ENCODE data around the gene ERN2. TPM values are rescaled to one million over a fixed set of nuclear protein-coding genes. Genes with fewer than 3 reads are reported as not detected.

The ERN2 gene
- total RNA-seq, 1 donor from 2014 or later = 1.8 TPM

DNA sequence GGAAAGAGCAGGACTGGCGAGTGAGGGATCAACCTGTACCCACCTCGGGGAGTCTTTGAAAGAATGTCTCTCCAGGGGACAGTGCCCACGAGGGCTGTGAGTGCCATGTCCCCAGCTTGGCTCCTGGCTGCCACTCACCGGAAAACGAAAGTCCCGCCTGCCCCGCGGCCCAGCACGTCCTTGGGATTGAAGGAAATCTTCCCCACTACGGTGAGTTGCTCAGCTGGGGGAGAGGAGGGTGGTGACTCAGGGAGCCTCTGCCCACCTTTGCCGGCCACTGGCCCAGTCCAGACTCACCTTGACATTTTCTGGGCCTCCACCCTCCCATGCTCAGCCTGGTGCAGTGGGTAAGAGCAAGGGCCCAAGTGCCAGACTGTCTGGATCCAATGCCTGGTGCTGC is 17.3 kb downstream of the ERN2 start:
- H3K27ac ChIP-seq = no peak overlapping the region
- Mint-ChIP-seq H3K27ac (no peak overlapping the region), H3K27me3 (ENCODE audit: insufficient read depth, low read depth) (no peaks in the 10 kb centered on the region), H3K4me1 (peaks cover 19% of the 10 kb centered on the region), H3K4me3 (no peak overlapping the region), H3K36me3 (no peaks in the 10 kb centered on the region), H3K9me3 (no peaks in the 10 kb centered on the region)
- H3K79me2 ChIP-seq (ENCODE audit: low read depth) = no peaks in the 10 kb centered on the region
- H3K27me3 ChIP-seq = no peaks in the 10 kb centered on the region
- no peak overlapping the region for H3K4me2 ChIP-seq
- no peaks in the 10 kb centered on the region for H3K9me3 ChIP-seq (ENCODE audit: low read depth)
- H3F3A ChIP-seq (ENCODE audit: low read depth) = peaks cover 44% of the 10 kb centered on the region
- peaks cover 4% of the 10 kb centered on the region for H3K4me1 ChIP-seq
- H4K20me1 ChIP-seq (ENCODE audit: low read depth) = peaks cover under 1% of the 10 kb centered on the region
- no peak for TF ChIP-seq EZH2 (IDR thresholded peaks at IDR 0.05)
- TF ChIP-seq CTCF (IDR thresholded peaks at IDR 0.05) = no peak
- TF ChIP-seq EZH2phosphoT487 (IDR thresholded peaks at IDR 0.05) = no peak
- no peaks in the 10 kb centered on the region for H3K36me3 ChIP-seq
- no peak overlapping the region for H2AFZ ChIP-seq (replicated peaks)
- no peak overlapping the region for H3K9ac ChIP-seq
- no peak overlapping the region for H3K4me3 ChIP-seq
- DNase-seq (ENCODE audit: low spot score) = no peak

DNA sequence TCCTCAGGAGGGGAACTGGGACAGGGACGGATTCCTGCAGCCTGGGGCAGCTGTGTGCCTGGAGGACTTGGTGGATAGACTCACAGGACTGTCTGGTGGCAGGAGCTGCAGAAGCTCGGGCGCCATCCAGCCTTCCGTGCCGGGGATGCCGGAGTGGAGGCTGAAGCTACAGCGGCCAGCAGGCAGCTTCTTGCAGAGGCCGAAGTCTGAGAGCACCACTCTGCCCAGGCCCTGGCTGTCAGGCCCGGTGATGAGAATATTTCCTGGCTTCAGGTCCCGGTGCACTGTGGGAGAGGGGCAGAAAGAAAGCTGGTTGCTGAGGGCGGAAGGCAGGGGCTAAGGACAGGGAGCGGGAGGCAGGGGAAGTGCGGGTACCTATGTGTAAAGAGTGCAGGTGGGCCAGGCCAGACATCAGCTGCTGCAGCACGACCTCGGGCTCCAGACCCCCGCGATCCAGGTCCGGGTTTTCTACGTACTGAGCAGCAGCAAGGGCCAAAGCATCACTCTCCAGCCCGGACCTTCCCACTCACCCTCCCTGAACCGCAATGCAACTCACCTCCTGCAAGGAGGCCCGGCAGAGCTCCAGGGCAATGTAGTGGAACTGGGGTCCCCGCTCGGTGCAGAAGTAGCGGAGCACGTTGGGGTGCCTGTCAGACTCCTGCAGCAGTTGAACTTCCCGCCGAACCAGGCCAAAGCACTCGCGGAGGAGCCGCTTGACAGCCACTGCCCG is 18.2 kb downstream of the ERN2 start:
- Histone ChIP-seq H3K9me3 (ENCODE audit: low read depth) (no peaks in the 10 kb centered on the region), H3F3A (ENCODE audit: low read depth) (peaks cover 49% of the 10 kb centered on the region), H3K27ac (peak overlapping the region; percentile 26), H3K36me3 (no peaks in the 10 kb centered on the region), H3K27me3 (no peaks in the 10 kb centered on the region), H4K20me1 (ENCODE audit: low read depth) (peaks cover 3% of the 10 kb centered on the region), H2AFZ (replicated peaks) (peak overlapping the region; percentile 86), H3K4me1 (no peaks in the 10 kb centered on the region), H3K4me2 (peak overlapping the region; percentile 76), H3K9ac (no peak overlapping the region), H3K79me2 (ENCODE audit: low read depth) (no peaks in the 10 kb centered on the region), H3K4me3 (peak overlapping the region; percentile 41)
- H3K36me3 Mint-ChIP-seq = peaks cover 5% of the 10 kb centered on the region
- peak overlapping the region; percentile 86 for H3K27ac Mint-ChIP-seq
- no peaks in the 10 kb centered on the region for H3K27me3 Mint-ChIP-seq (ENCODE audit: insufficient read depth, low read depth)
- TF ChIP-seq CTCF (IDR thresholded peaks at IDR 0.05) (no peak), EZH2 (IDR thresholded peaks at IDR 0.05) (peak; percentile 37)
- no peaks in the 10 kb centered on the region for H3K9me3 Mint-ChIP-seq
- peak overlapping the region; percentile 80 for H3K4me3 Mint-ChIP-seq
- DNase-seq (ENCODE audit: low spot score) = peak; percentile 83
- peaks cover 14% of the 10 kb centered on the region for H3K4me1 Mint-ChIP-seq

DNA sequence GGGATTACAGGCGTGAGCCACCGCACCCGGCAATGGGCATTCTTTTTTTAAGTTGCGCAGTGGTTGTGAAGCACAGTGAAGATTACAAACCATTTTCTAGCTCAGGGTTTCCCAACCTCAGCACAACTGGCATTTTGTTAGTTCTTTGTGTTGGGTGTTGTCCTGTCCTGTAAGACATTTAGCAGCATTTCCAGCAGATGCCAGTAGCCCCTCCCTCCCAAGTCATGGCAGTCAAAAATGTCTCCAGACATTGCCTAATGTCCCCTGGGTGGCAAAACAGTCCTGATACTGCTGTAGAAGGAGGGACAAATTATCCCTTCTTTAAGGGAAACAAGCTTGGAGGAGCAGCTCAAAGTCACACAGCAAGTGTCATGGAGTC is 18.8 kb downstream of the ERN2 start:
- peak overlapping the region; percentile 76 for H3K4me2 ChIP-seq
- H3K9ac ChIP-seq = no peak overlapping the region
- peak overlapping the region; percentile 80 for H3K4me3 Mint-ChIP-seq

More for the DNA sequence above, 18.8 kb downstream of the ERN2 start:
- peaks cover 3% of the 10 kb centered on the region for H4K20me1 ChIP-seq (ENCODE audit: low read depth)
- TF ChIP-seq EZH2 (IDR thresholded peaks at IDR 0.05) (no peak), CTCF (IDR thresholded peaks at IDR 0.05) (no peak), EZH2phosphoT487 (IDR thresholded peaks at IDR 0.05) (no peak)
- Mint-ChIP-seq H3K4me1 (peaks cover 14% of the 10 kb centered on the region), H3K27me3 (ENCODE audit: insufficient read depth, low read depth) (no peaks in the 10 kb centered on the region), H3K27ac (peak overlapping the region; percentile 58), H3K36me3 (peaks cover 7% of the 10 kb centered on the region), H3K9me3 (no peaks in the 10 kb centered on the region)
- peak overlapping the region; percentile 26 for H3K27ac ChIP-seq
- H3K27me3 ChIP-seq = no peaks in the 10 kb centered on the region
- peak overlapping the region; percentile 41 for H3K4me3 ChIP-seq
- H3K36me3 ChIP-seq = no peaks in the 10 kb centered on the region
- H3K79me2 ChIP-seq (ENCODE audit: low read depth) = no peaks in the 10 kb centered on the region
- no peaks in the 10 kb centered on the region for H3K9me3 ChIP-seq (ENCODE audit: low read depth)
- no peaks in the 10 kb centered on the region for H3K4me1 ChIP-seq
- no peak for DNase-seq (ENCODE audit: low spot score)
- peaks cover 50% of the 10 kb centered on the region for H3F3A ChIP-seq (ENCODE audit: low read depth)
- peak overlapping the region; percentile 86 for H2AFZ ChIP-seq (replicated peaks)

Measured in neural progenitor cell (in vitro differentiated cells).